SK-N-MC (cell line): ENCODE measurements around the gene TDRD15.

ENCODE experiments used
- EZH2 ChIP-seq: fragments of 200-600 bp; sonication (generic); IDR thresholded peaks from one replicate; pipeline ENCODE4 v1.6.1; 2017; ENCODE audit warnings: antibody characterized with exemption
- POLR2AphosphoS5 ChIP-seq: IDR thresholded peaks from 2 replicates; pipeline ENCODE4 v1.6.1; 2012; ENCODE audit warnings: mild to moderate bottlenecking, low read depth, low read length, borderline replicate concordance

GRCh38 chr2:21097331-21097730 is 26.4 kb upstream of the TDRD15 start:
- TF ChIP-seq EZH2 (no peak), POLR2AphosphoS5 (no peak)
